AG09309 (cell line): ENCODE data around the gene ITGB7.

Experiments
- DNase-seq: peaks from one replicate; pipeline ENCODE4 v3.0.0-alpha.2; 2010; ENCODE audit warnings: low read depth
- H3K4me3 ChIP-seq: 2 replicates; pipeline ENCODE4 v1.5.1; 2011; ENCODE audit warnings: mild to moderate bottlenecking, low read depth, low read length, moderate library complexity; ENCODE audit not compliant: control insufficient read depth
- CTCF ChIP-seq: IDR thresholded peaks from 2 replicates; pipeline ENCODE4 v1.5.1; 2011; ENCODE audit warnings: mild to moderate bottlenecking, low read depth, low read length, inconsistent platforms; ENCODE audit not compliant: insufficient read depth, control insufficient read depth; ENCODE audit errors: missing control alignments

ITGB7 gene

DNA sequence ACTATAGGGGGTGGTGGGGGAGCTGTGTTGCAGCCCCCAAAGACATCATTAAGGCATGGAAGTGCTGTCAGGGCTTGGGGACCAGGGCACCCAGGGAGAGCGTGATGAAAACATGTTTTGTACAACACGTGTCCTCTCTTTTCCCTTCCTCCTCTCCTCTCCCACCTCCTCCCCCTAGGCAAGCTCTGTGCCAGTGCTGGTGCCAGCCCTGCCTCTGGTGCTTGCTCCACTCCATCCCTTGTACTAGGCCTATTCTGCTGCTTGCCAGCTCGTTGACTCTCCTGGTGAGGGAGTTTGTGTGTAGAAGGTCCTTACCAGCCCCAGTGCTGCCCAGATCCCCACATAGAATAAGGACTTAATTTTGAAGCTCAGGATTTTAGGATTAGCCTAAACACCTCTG is 28.1 kb upstream of the ITGB7 start:
- no peak for TF ChIP-seq CTCF
- DNase-seq: no peak
- no peak overlapping the region for H3K4me3 ChIP-seq

DNA sequence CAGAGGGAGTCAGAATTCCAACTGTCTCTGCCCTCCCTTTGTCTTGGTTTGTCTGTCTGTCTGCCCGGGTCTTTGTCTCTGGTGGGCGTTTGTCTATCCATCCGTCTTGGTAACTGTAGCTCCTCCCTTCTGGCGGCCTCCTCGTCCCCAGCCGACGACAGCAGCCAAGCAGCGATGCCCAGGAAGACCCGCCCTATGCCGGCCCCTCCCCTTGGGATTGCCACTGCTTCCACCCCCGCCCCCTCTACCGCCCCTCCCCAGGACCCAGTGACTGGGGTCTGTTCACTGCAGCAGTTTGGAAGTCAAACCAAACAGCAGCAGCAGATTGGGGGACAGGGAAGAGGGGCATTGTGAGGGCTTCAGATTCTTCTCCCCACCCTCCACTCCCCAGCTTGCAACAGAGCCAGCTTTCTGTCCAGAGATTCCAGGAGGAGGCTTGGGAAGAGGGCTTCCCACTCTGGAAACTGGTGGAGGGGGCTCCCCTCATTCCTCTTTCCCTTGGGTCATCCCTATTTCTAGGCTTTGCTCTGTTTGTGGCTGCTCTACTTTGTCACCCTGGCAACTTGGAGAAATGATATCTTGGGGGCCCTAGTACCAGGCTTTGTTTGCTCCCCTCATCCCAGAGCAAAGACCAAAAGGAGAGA is 27.3 kb upstream of the ITGB7 start:
- no peak for DNase-seq
- TF ChIP-seq CTCF: no peak
- no peak overlapping the region for H3K4me3 ChIP-seq

DNA sequence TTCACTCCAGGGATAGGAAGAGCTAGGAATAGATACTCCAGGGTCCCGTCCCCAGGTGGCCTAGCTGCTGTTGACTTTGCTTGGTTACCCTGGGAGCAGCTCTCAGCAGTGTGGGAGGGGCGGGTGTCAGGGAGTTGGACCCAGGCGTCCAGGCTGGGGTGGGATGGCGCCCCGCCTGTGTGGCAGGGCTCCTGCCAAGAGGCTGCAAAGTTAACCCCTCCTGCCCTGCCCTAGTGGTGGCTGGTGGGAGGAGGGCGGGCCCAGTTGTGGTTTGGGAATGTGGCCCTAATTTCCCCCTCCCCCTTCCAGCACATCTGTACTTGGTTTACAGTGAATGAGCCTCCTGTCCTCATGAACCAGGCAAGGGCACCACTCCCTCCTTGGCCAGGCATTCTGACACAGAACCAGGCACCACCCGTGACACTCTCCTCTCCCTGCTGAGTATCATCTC is 26.6 kb upstream of the ITGB7 start:
- no peak for DNase-seq
- TF ChIP-seq CTCF: peak; percentile 11
- H3K4me3 ChIP-seq: no peak overlapping the region

GRCh38 chr12:53232646-53233461 is 25.8 kb upstream of the ITGB7 start:
- no peak for TF ChIP-seq CTCF
- H3K4me3 ChIP-seq: peak overlapping the region; percentile 81
- no peak for DNase-seq

DNA sequence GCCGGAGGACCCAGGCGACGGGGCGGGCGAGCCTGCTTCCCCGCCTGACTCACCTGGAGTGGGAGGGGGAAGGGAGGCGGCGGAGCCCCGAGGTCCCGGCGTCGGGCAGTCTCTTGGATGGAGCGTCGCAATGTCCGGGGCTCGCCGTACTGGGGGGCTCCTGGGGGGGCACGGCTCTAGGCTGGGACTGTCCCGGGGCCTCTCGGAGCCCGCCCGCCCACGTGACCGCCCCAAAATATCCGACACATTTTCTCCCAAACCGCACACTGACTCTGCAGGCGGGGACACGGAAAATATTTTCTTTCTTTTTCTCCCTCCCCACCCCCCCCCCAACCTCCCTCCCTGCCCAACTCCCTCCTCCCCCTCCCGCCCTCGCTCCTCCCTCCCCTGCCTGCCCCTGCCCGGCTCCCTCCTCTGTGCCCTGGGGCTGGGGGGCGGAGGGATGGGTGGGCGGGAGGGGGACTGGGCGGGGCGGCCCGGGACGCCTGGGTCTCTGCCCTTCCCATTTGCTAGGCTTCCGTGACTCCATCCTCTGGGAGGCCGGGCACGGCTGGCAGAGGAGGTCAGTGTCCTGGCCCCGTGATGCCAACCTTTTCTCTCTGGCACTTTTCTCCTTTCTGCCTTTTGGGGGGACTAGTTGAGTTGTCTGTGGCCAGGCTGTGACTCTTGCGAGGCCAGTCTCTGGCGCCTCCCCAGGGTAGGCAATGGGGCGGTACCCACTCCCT is 25.0 kb upstream of the ITGB7 start, which contains the start of gene RARG:
Gene RARG, minus strand, starts transcription at position 289 of the 725 bp plus-strand sequence. CDS start 4,664 bp downstream, outside the sequence.
- DNase-seq: no peak
- TF ChIP-seq CTCF: no peak
- peak within 1 kb of the TSS; percentile 81 for H3K4me3 ChIP-seq

GRCh38 chr12:53231671-53231920 is 24.5 kb upstream of the ITGB7 start:
- no peak for TF ChIP-seq CTCF
- no peak for DNase-seq
- peak overlapping the region; percentile 81 for H3K4me3 ChIP-seq
